Mucosa of descending colon (tissue), 3 donors: ENCODE measurements around the gene LRRN4. TPM values are rescaled to one million over a fixed set of nuclear protein-coding genes. Genes with fewer than 3 reads are reported as not detected.

Experiments used
- ATAC-seq: fragments of 200-7000 bp; cut with Tn5 transposase; one replicate; pipeline ENCODE4 v1.9.1; 2020; ENCODE audit warnings: mild to moderate bottlenecking, moderate library complexity
- DNase-seq, 3 donors: peaks; one replicate each; pipeline ENCODE4 v3.0.0-alpha.2; 2020
- H3K36me3 ChIP-seq: fragments of 200-600 bp; one replicate; pipeline ENCODE4 v1.8.0; 2021; ENCODE audit warnings: low read depth, mild to moderate bottlenecking
- H3K4me1 ChIP-seq: fragments of 200-600 bp; one replicate; pipeline ENCODE4 v1.8.0; 2021; ENCODE audit warnings: low read depth, mild to moderate bottlenecking
- H3K4me3 ChIP-seq: fragments of 200-600 bp; one replicate; pipeline ENCODE4 v1.8.0; 2021; ENCODE audit warnings: mild to moderate bottlenecking
- H3K9me3 ChIP-seq: fragments of 200-600 bp; one replicate; pipeline ENCODE4 v1.8.0; 2021; ENCODE audit warnings: mild to moderate bottlenecking
- CTCF ChIP-seq: fragments of 200-600 bp; IDR thresholded peaks from one replicate; pipeline ENCODE4 v1.8.0; 2022; ENCODE audit warnings: antibody characterized with exemption, mild to moderate bottlenecking
- intact Hi-C, 2 donors: fragments of 100-400 bp; cut with DNase I in 1 of 2; cut with micrococcal nuclease in 1 of 2; formaldehyde crosslinking; loops; one replicate each; pipeline versions ENCODE4 v1.11.0 to v1.11.1; 2022; cut with DNase I, micrococcal nuclease
- total RNA-seq, 3 donors: library from RNA; stranded (reverse); fragmentation: NEBNext Ultra II Directional in 2 of 3; extraction: Animal tissue kit (Norgen Biotek cat#: 25700) in 2 of 3; gene quantifications; one replicate each; pipeline versions ENCODE4 v1.2.1 to v1.2.4, GENCODE V29; 2021 to 2023
- donor health status: DM: no; HTN: no; CAD: no; lungs with moderate emphysema.
- donor health status: DM: no; HTN: no; CAD: no.
- donor health status: DM: no; HTN: yes; CAD: no.

Gene LRRN4
- total RNA-seq, 3 donors from 2014 or later, result not detected

- Histone ChIP-seq H3K36me3 (peaks cover 5% of the 10 kb centered on the region), H3K4me3 (no peak overlapping the region), H3K4me1 (no peaks in the 10 kb centered on the region), H3K9me3 (no peaks in the 10 kb centered on the region)
- no peak for TF ChIP-seq CTCF
- DNase-seq, result no peak
- intact Hi-C loops, result no loop called here
- ATAC-seq, result no peak
These were observed 27.4 kb upstream of the LRRN4 start for GRCh38 chr20:6081236-6081635.

- intact Hi-C loops, result loop anchor here (5.0 to 10.0 kb wide), 2 partner anchors 284 to 552 kb away; no protein-coding TSS in a partner anchor
- Histone ChIP-seq H3K36me3 (peaks cover 5% of the 10 kb centered on the region), H3K9me3 (no peaks in the 10 kb centered on the region), H3K4me3 (no peak overlapping the region), H3K4me1 (no peaks in the 10 kb centered on the region)
- TF ChIP-seq CTCF, result no peak
- DNase-seq, result no peak
- ATAC-seq, result no peak
These were observed 25.2 kb upstream of the LRRN4 start for GRCh38 chr20:6079016-6079415.

- Histone ChIP-seq H3K9me3 (no peaks in the 10 kb centered on the region), H3K36me3 (no peaks in the 10 kb centered on the region), H3K4me3 (no peak overlapping the region), H3K4me1 (no peaks in the 10 kb centered on the region)
- no peak for TF ChIP-seq CTCF
- DNase-seq, result no peak
- intact Hi-C loops, result loop anchor here (5.0 to 10.0 kb wide), 2 partner anchors 281 to 548 kb away; no protein-coding TSS in a partner anchor
- ATAC-seq, result no peak
These were observed 21.8 kb upstream of the LRRN4 start for GRCh38 chr20:6075428-6076219.

GRCh38 chr20:6074784-6075183 is 20.9 kb upstream of the LRRN4 start:
- no peaks in the 10 kb centered on the region for H3K4me1 ChIP-seq
- ATAC-seq (no peak), DNase-seq (no peak)
- H3K4me3 ChIP-seq, result no peak overlapping the region
- no peaks in the 10 kb centered on the region for H3K36me3 ChIP-seq
- H3K9me3 ChIP-seq, result no peaks in the 10 kb centered on the region
- intact Hi-C loops, result loop anchor here (5.0 to 10.0 kb wide), 3 partner anchors 280 to 547 kb away; no protein-coding TSS in a partner anchor
- TF ChIP-seq CTCF, result no peak

GRCh38 chr20:6074145-6074561 is 20.3 kb upstream of the LRRN4 start:
- intact Hi-C loops, result loop anchor here in 1 of 2 donors (5.0 to 10.0 kb wide), 2 partner anchors 279 to 542 kb away; no protein-coding TSS in a partner anchor
- TF ChIP-seq CTCF, result no peak

More at GRCh38 chr20:6074145-6074561, 20.3 kb upstream of the LRRN4 start:
- no peaks in the 10 kb centered on the region for H3K4me1 ChIP-seq
- DNase-seq (no peak), ATAC-seq (no peak)
- H3K36me3 ChIP-seq, result no peaks in the 10 kb centered on the region
- no peak overlapping the region for H3K4me3 ChIP-seq
- H3K9me3 ChIP-seq, result no peaks in the 10 kb centered on the region
